Neural cell (in vitro differentiated cells): Measurements from ENCODE around the gene NAMPT. TPM values are rescaled to one million over a fixed set of nuclear protein-coding genes. Genes with fewer than 3 reads are reported as not detected.

Experiments
- H2AFZ ChIP-seq: fragments of 200-600, 300-800 bp; sonication (generic), shearing (Covaris generic); 2 replicates; pipeline ENCODE4 v1.6.0; 2014; ENCODE audit warnings: low read depth, mild to moderate bottlenecking, antibody characterized with exemption, low read length, moderate library complexity
- H3F3A ChIP-seq: fragments of 200-600 bp; shearing (Covaris generic); 2 replicates; pipeline ENCODE4 v1.6.1; 2016; ENCODE audit warnings: mild to moderate bottlenecking, moderate library complexity, mixed read lengths, antibody characterized with exemption, low read length; ENCODE audit not compliant: insufficient read depth, poor library complexity, severe bottlenecking
- H3K27ac ChIP-seq: fragments of 200-600, 300-800 bp; sonication (generic), shearing (Covaris generic); 2 replicates; pipeline ENCODE4 v1.5.1; 2014; ENCODE audit warnings: mild to moderate bottlenecking, low read length, moderate library complexity
- H3K27me3 ChIP-seq: fragments of 300-800, 200-600 bp; sonication (generic), shearing (Covaris generic); 2 replicates; pipeline ENCODE4 v1.6.0; 2014; ENCODE audit warnings: mild to moderate bottlenecking, low read depth, low read length, moderate library complexity; ENCODE audit not compliant: insufficient read depth
- H3K36me3 ChIP-seq: fragments of 300-800, 200-600 bp; sonication (generic), shearing (Covaris generic); 2 replicates; pipeline ENCODE4 v1.5.1; 2014; ENCODE audit warnings: mild to moderate bottlenecking, antibody characterized with exemption, low read length, moderate library complexity; ENCODE audit not compliant: insufficient read depth
- H3K4me2 ChIP-seq: fragments of 300-800, 200-600 bp; sonication (generic), shearing (Covaris generic); 2 replicates; pipeline ENCODE4 v1.6.0; 2014; ENCODE audit warnings: mild to moderate bottlenecking, low read length
- H3K4me3 ChIP-seq: fragments of 300-800, 200-600 bp; sonication (generic), shearing (Covaris generic); 2 replicates; pipeline ENCODE4 v1.5.1; 2014; ENCODE audit warnings: mild to moderate bottlenecking, low read length, moderate library complexity
- H3K79me2 ChIP-seq: fragments of 200-600 bp; shearing (Covaris generic); replicated peaks from 2 replicates; pipeline ENCODE4 v1.6.0; 2014; ENCODE audit warnings: mild to moderate bottlenecking, low read length, moderate library complexity; ENCODE audit not compliant: insufficient read depth
- H3K9ac ChIP-seq: fragments of 300-800, 200-600 bp; sonication (generic), shearing (Covaris generic); 2 replicates; pipeline ENCODE4 v1.6.1; 2016; ENCODE audit warnings: mild to moderate bottlenecking, low read length, mixed read lengths
- H3K9me2 ChIP-seq: fragments of 200-600 bp; shearing (Covaris generic); 2 replicates; pipeline ENCODE4 v1.6.1; 2016; ENCODE audit warnings: mild to moderate bottlenecking, low read length, mixed read lengths; ENCODE audit not compliant: insufficient read depth
- H3K9me3 ChIP-seq: fragments of 200-600, 300-800 bp; sonication (generic), shearing (Covaris generic); 2 replicates; pipeline ENCODE4 v1.6.1; 2016; ENCODE audit warnings: mild to moderate bottlenecking, mixed run types, low read length, moderate library complexity, mixed read lengths
- H4K20me1 ChIP-seq: fragments of 200-600 bp; shearing (Covaris generic); 2 replicates; pipeline ENCODE4 v1.6.1; 2016; ENCODE audit warnings: mild to moderate bottlenecking, mixed run types; ENCODE audit not compliant: insufficient read depth
- CTCF ChIP-seq: fragments of 450-650 bp; IDR thresholded peaks from 2 replicates; pipeline ENCODE4 v1.5.1; 2014; ENCODE audit warnings: antibody characterized with exemption, mild to moderate bottlenecking, moderate library complexity; ENCODE audit not compliant: poor library complexity, severe bottlenecking
- EP300 ChIP-seq: fragments of 450-650 bp; conservative IDR thresholded peaks from 2 replicates; pipeline ENCODE4 v1.6.1; 2014; ENCODE audit warnings: antibody characterized with exemption, mild to moderate bottlenecking, moderate library complexity; ENCODE audit not compliant: poor library complexity, severe bottlenecking
- EZH2 ChIP-seq: fragments of 200-600, 300-800 bp; shearing (Covaris generic), sonication (generic); IDR thresholded peaks from 2 replicates; pipeline ENCODE4 v1.6.1; 2014; ENCODE audit warnings: antibody characterized with exemption, low read length, borderline replicate concordance, mild to moderate bottlenecking; ENCODE audit not compliant: insufficient read depth, poor library complexity, severe bottlenecking
- MXI1 ChIP-seq: fragments of 450-650 bp; conservative IDR thresholded peaks from 2 replicates; pipeline ENCODE4 v1.6.1; 2014; ENCODE audit warnings: antibody characterized with exemption, mild to moderate bottlenecking; ENCODE audit not compliant: poor library complexity, severe bottlenecking
- POLR2AphosphoS5 ChIP-seq: IDR thresholded peaks from 2 replicates; pipeline ENCODE4 v1.6.1; 2012
- RAD21 ChIP-seq: fragments of 450-650 bp; conservative IDR thresholded peaks from 2 replicates; pipeline ENCODE4 v1.6.1; 2014; ENCODE audit warnings: antibody characterized with exemption, mild to moderate bottlenecking, moderate library complexity
- SMC3 ChIP-seq: fragments of 450-650 bp; conservative IDR thresholded peaks from 2 replicates; pipeline ENCODE4 v1.6.1; 2014; ENCODE audit warnings: antibody characterized with exemption, mild to moderate bottlenecking, moderate library complexity; ENCODE audit not compliant: poor library complexity
- TAF1 ChIP-seq: IDR thresholded peaks from 2 replicates; pipeline ENCODE4 v1.6.1; 2012; ENCODE audit warnings: low read depth
- polyA plus RNA-seq: library from polyadenylated mRNA; depleted of rRNA; stranded (reverse); fragments of >200 nt; gene quantifications from 2 replicates; pipeline ENCODE4 v1.2.3, GENCODE V29; 2014
- TF ChIP-seq, protein P1 (sequence below): IDR thresholded peaks from 2 replicates; pipeline ENCODE4 v1.6.1; 2012; ENCODE audit warnings: borderline replicate concordance

Gene NAMPT
- polyA plus RNA-seq, 1 donor from 2014 or later: 34.0 TPM

DNA sequence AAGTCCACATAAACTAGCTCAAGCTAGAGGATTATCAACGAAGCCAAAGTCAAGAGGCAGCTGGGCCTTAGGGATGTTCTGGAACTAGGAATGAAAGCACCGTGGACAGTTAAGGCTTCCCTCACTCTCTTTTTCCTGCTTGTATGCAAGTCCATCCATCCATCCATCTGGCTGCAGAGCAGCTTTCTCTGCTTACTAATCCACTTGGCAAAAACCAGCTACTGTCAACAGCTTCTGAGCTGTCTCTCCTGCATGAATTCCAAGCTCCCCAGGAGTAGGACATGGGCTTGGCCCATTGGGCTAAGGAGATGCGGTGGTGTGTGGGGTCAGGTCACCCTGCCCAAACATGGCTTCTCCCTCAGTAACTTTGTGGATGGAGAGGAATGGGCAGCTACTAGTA lies 66.2 kb downstream of the NAMPT start:
- no peaks in the 10 kb centered on the region for H3K9me3 ChIP-seq
- no peaks in the 10 kb centered on the region for H4K20me1 ChIP-seq
- no peaks in the 10 kb centered on the region for H3F3A ChIP-seq
- no peak overlapping the region for H3K4me3 ChIP-seq
- H3K9ac ChIP-seq: no peak overlapping the region
- H3K27ac ChIP-seq: no peak overlapping the region
- no peaks in the 10 kb centered on the region for H3K79me2 ChIP-seq
- no peak overlapping the region for H2AFZ ChIP-seq
- H3K36me3 ChIP-seq: no peaks in the 10 kb centered on the region
- no peak overlapping the region for H3K4me2 ChIP-seq
- H3K27me3 ChIP-seq: no peaks in the 10 kb centered on the region
- TF ChIP-seq CTCF: no peak
- TF ChIP-seq, protein P1, sequence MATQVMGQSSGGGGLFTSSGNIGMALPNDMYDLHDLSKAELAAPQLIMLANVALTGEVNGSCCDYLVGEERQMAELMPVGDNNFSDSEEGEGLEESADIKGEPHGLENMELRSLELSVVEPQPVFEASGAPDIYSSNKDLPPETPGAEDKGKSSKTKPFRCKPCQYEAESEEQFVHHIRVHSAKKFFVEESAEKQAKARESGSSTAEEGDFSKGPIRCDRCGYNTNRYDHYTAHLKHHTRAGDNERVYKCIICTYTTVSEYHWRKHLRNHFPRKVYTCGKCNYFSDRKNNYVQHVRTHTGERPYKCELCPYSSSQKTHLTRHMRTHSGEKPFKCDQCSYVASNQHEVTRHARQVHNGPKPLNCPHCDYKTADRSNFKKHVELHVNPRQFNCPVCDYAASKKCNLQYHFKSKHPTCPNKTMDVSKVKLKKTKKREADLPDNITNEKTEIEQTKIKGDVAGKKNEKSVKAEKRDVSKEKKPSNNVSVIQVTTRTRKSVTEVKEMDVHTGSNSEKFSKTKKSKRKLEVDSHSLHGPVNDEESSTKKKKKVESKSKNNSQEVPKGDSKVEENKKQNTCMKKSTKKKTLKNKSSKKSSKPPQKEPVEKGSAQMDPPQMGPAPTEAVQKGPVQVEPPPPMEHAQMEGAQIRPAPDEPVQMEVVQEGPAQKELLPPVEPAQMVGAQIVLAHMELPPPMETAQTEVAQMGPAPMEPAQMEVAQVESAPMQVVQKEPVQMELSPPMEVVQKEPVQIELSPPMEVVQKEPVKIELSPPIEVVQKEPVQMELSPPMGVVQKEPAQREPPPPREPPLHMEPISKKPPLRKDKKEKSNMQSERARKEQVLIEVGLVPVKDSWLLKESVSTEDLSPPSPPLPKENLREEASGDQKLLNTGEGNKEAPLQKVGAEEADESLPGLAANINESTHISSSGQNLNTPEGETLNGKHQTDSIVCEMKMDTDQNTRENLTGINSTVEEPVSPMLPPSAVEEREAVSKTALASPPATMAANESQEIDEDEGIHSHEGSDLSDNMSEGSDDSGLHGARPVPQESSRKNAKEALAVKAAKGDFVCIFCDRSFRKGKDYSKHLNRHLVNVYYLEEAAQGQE: no peak
- no peak for TF ChIP-seq TAF1
- TF ChIP-seq EZH2: no peak
- TF ChIP-seq EP300: no peak
- TF ChIP-seq POLR2AphosphoS5: no peak
- no peak for TF ChIP-seq RAD21
- TF ChIP-seq MXI1: no peak
- TF ChIP-seq SMC3: no peak
- H3K9me2 ChIP-seq: no peaks in the 10 kb centered on the region

- H3K79me2 ChIP-seq: no peaks in the 10 kb centered on the region
- no peaks in the 10 kb centered on the region for H3K9me3 ChIP-seq
- no peak overlapping the region for H3K27ac ChIP-seq
- no peaks in the 10 kb centered on the region for H3F3A ChIP-seq
- no peak overlapping the region for H3K4me2 ChIP-seq
- no peak overlapping the region for H3K9ac ChIP-seq
- no peak overlapping the region for H2AFZ ChIP-seq
- no peaks in the 10 kb centered on the region for H4K20me1 ChIP-seq
- H3K9me2 ChIP-seq: no peaks in the 10 kb centered on the region
- TF ChIP-seq RAD21 (no peak), TAF1 (no peak), MXI1 (no peak), EZH2 (no peak), CTCF (no peak), EP300 (no peak), SMC3 (no peak), POLR2AphosphoS5 (no peak)
- TF ChIP-seq, protein P1: no peak
- no peak overlapping the region for H3K4me3 ChIP-seq
- H3K36me3 ChIP-seq: no peaks in the 10 kb centered on the region
- H3K27me3 ChIP-seq: no peaks in the 10 kb centered on the region
Observed at GRCh38 chr7:106216923-106217542, 67.8 kb downstream of the NAMPT start.
